Endothelial cell of umbilical vein (primary cell): ENCODE results near the gene ZBTB21. TPM values are rescaled to one million over a fixed set of nuclear protein-coding genes. Genes with fewer than 3 reads are reported as not detected.

ENCODE experiments used
- BruUV-seq: library from RNA; stranded (reverse); fragments of 400-500 nt; replicated peaks from 2 replicates; lab custom pipeline; 2021; lab: Mats Ljungman, UMichigan
- CTCF ChIA-PET: fragments of 300-600, 350-600 bp; sonication (Branson Sonifier 250); formaldehyde crosslinking; loops from one replicate; lab custom pipeline; 2021; ENCODE audit warnings: antibody characterized with exemption, inconsistent platforms; lab: Charles Lee
- POLR2A ChIA-PET: fragments of 300-600, 350-600 bp; sonication (Branson Sonifier 250); formaldehyde crosslinking; loops from one replicate; lab custom pipeline; 2021; ENCODE audit warnings: antibody characterized with exemption, inconsistent platforms; lab: Charles Lee
- DNase-seq: peaks from one replicate; pipeline ENCODE4 v3.0.0-alpha.2; 2011; ENCODE audit warnings: low read depth, low spot score
- FAIRE-seq: peaks from 2 replicates; lab custom pipeline; 2011; peaks lifted over from hg19 to GRCh38; lab: Jason Lieb, UNC
- H2AFZ ChIP-seq: 2 replicates; pipeline ENCODE4 v1.6.0; 2012; ENCODE audit warnings: low read depth, low read length, control low read depth, inconsistent platforms
- H3K27ac ChIP-seq: 2 replicates; pipeline ENCODE4 v1.5.1; 2011; ENCODE audit warnings: low read depth, mild to moderate bottlenecking, control low read depth, low read length, moderate library complexity; ENCODE audit not compliant: insufficient read depth
- H3K27me3 ChIP-seq, 2 experiments: 2 replicates each; pipeline versions ENCODE4 v1.6.0 to v1.6.1; 2011; ENCODE audit warnings: low read length in 2 of 2, mixed read lengths in 1 of 2; ENCODE audit not compliant: control insufficient read depth in 2 of 2, insufficient read depth in 2 of 2
- H3K36me3 ChIP-seq, 2 experiments: 2 replicates in 1 of 2; 3 replicates in 1 of 2; pipeline ENCODE4 v1.5.1; 2011; ENCODE audit warnings: low read length in 2 of 2, mild to moderate bottlenecking in 1 of 2, moderate library complexity in 1 of 2; ENCODE audit not compliant: control insufficient read depth in 2 of 2, insufficient read depth in 2 of 2; ENCODE audit errors: extremely low read depth in 1 of 2
- H3K4me1 ChIP-seq: 3 replicates; pipeline ENCODE4 v1.5.1; 2011; ENCODE audit warnings: mild to moderate bottlenecking, low read length; ENCODE audit not compliant: control insufficient read depth, insufficient read depth; ENCODE audit errors: extremely low read depth
- H3K4me2 ChIP-seq: 2 replicates; pipeline ENCODE4 v1.6.1; 2011; ENCODE audit warnings: low read length, control low read depth, mixed read lengths; ENCODE audit not compliant: insufficient read depth
- H3K4me3 ChIP-seq, 3 experiments: fragments of 200-600 bp in 1 of 3; sonication (generic), shearing (Covaris generic) in 1 of 3; replicated peaks in 1 of 3; 2 replicates each; pipeline ENCODE4 v1.5.1; 2011 to 2016; ENCODE audit warnings: control low read depth in 3 of 3, low read length in 3 of 3, mild to moderate bottlenecking in 2 of 3, inconsistent platforms in 1 of 3, low read depth in 1 of 3, moderate library complexity in 1 of 3; ENCODE audit not compliant: insufficient read depth in 1 of 3
- H3K79me2 ChIP-seq: 2 replicates; pipeline ENCODE4 v1.6.0; 2012; ENCODE audit warnings: low read length, inconsistent platforms; ENCODE audit not compliant: control insufficient read depth, insufficient read depth
- H3K9ac ChIP-seq: replicated peaks from 2 replicates; pipeline ENCODE3; 2011; ENCODE audit warnings: low read length, control low read depth; ENCODE audit not compliant: insufficient read depth; ENCODE audit errors: extremely low read depth
- H3K9me1 ChIP-seq: replicated peaks from 3 replicates; pipeline ENCODE4 v1.6.0; 2011; ENCODE audit warnings: mild to moderate bottlenecking, low read length; ENCODE audit not compliant: control insufficient read depth, insufficient read depth; ENCODE audit errors: extremely low read depth
- H3K9me3 ChIP-seq: replicated peaks from 2 replicates; pipeline ENCODE4 v1.5.1; 2012; ENCODE audit warnings: low read length, inconsistent platforms; ENCODE audit not compliant: control insufficient read depth, insufficient read depth
- H4K20me1 ChIP-seq: replicated peaks from 2 replicates; pipeline ENCODE3; 2011; ENCODE audit warnings: mild to moderate bottlenecking, low read length; ENCODE audit not compliant: control insufficient read depth, insufficient read depth; ENCODE audit errors: extremely low read depth
- CTCF ChIP-seq, 2 donors: IDR thresholded peaks; 1 replicate in 1 of 2; 2 replicates in 1 of 2; pipeline ENCODE4 v1.5.1; 2011; ENCODE audit warnings: low read length in 2 of 2, mild to moderate bottlenecking in 2 of 2, moderate library complexity in 2 of 2, control low read depth in 1 of 2, inconsistent platforms in 1 of 2, low read depth in 1 of 2; ENCODE audit not compliant: insufficient read depth in 1 of 2; ENCODE audit errors: extremely low read depth in 1 of 2
- EZH2 ChIP-seq: IDR thresholded peaks from 2 replicates; pipeline ENCODE4 v1.6.1; 2012; ENCODE audit warnings: borderline replicate concordance, low read depth, mild to moderate bottlenecking, moderate library complexity, low read length, inconsistent platforms; ENCODE audit not compliant: severe bottlenecking
- FOS ChIP-seq: IDR thresholded peaks from 2 replicates; pipeline ENCODE4 v1.6.1; 2011; ENCODE audit warnings: mild to moderate bottlenecking, low read length, moderate library complexity, borderline replicate concordance; ENCODE audit not compliant: insufficient read depth
- GATA2 ChIP-seq: IDR thresholded peaks from 2 replicates; pipeline ENCODE4 v1.7.0; 2011; ENCODE audit warnings: low read depth, mild to moderate bottlenecking, moderate library complexity, mixed read lengths, low read length; ENCODE audit not compliant: insufficient read length, insufficient read depth
- JUN ChIP-seq: IDR thresholded peaks from 2 replicates; pipeline ENCODE4 v1.6.1; 2011; ENCODE audit warnings: borderline replicate concordance, low read depth; ENCODE audit not compliant: insufficient read length, insufficient read depth
- MAX ChIP-seq: IDR thresholded peaks from 2 replicates; pipeline ENCODE4 v1.6.1; 2011; ENCODE audit not compliant: insufficient read depth, insufficient read length
- MYC ChIP-seq: IDR thresholded peaks from one replicate; pipeline ENCODE4 v1.6.1; 2011; ENCODE audit warnings: mild to moderate bottlenecking, low read depth, low read length
- POLR2A ChIP-seq: IDR thresholded peaks from 2 replicates; pipeline ENCODE4 v1.6.1; 2012; ENCODE audit warnings: low read depth, mild to moderate bottlenecking, control low read depth, low read length
- POLR2AphosphoS5 ChIP-seq: IDR thresholded peaks from 2 replicates; pipeline ENCODE4 v1.6.1; 2012; ENCODE audit warnings: low read depth, mild to moderate bottlenecking, control low read depth, low read length, moderate library complexity; ENCODE audit not compliant: insufficient read depth
- dilution Hi-C: fragments of 300-500 bp; cut with MboI; formaldehyde crosslinking; loops from one replicate; pipeline ENCODE4 v1.15.0; 2019; ENCODE audit warnings: low sequenced_read_pairs; ENCODE audit not compliant: extremely low pct_ligation_motif_present
- intact Hi-C: fragments of 100-400 bp; cut with micrococcal nuclease; formaldehyde crosslinking; loops from one replicate; pipeline ENCODE4 v1.10.0; 2022
- polyA plus RNA-seq, 4 experiments: library from polyadenylated mRNA; depleted of rRNA in 3 of 4; stranded (reverse) in 3 of 4; unstranded in 1 of 4; fragments of >200 nt; gene quantifications; 2 replicates each; pipeline versions ENCODE4 v1.2.1 to v1.2.3, GENCODE V29; 2011 to 2012; ENCODE audit warnings: missing spikeins in 1 of 4
- total RNA-seq: library from RNA; stranded (reverse); gene quantifications from 2 replicates; pipeline ENCODE4 v1.2.3, GENCODE V29; 2021

Gene ZBTB21
- total and polyA plus RNA-seq, 2 donors (not counting 3 experiments of a cell fraction or from before 2014, with no cell fraction given) = 2.8 to 12.4 TPM

DNA sequence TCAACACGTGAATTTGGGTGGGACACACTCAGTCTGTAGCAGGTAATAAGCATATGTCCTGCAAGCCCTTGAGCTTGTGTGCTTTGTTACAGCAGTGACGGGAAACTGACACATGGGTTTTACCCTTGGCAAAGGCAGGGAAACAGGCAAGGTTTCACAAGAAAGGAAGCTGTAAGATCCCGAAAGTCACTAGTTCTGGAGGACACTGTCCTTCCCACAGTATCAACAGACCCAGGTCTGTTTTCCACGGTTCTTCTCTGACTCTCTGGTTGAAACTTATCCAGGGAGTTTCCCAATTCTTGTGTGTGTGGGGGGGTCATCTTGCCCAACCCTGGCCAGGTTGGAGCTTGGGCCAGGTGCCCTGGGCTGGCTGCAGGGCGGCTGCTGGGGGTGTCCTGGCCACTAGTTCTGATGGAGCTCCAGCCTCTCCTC lies 29.3 kb upstream of the ZBTB21 start:
- no peaks in the 10 kb centered on the region for H4K20me1 ChIP-seq
- no TSS peak for BruUV-seq
- ChIA-PET POLR2A (no interaction called here), CTCF (interaction anchor here (0.7 to 1.7 kb wide), 3 partner anchors 78 to 270 kb away, joined by 3 to 5 read pairs (median 4); no protein-coding TSS in a partner anchor)
- H3K4me1 ChIP-seq = peaks cover 5% of the 10 kb centered on the region
- TF ChIP-seq POLR2A (no peak), MYC (no peak), GATA2 (no peak), EZH2 (no peak), FOS (no peak), MAX (no peak), CTCF (IDR thresholded peaks at IDR 0.05; ENCODE audit: extremely low read depth in 1 of 2, insufficient read depth in 1 of 2, low read depth in 1 of 2, low read length in 2 of 2) (no peak), POLR2AphosphoS5 (no peak), JUN (no peak)
- no peaks in the 10 kb centered on the region for H3K9me3 ChIP-seq
- no peak overlapping the region for H3K4me2 ChIP-seq
- intact Hi-C loops = no loop called here
- dilution Hi-C loops = no loop called here
- H3K27me3 ChIP-seq = peaks cover 0 to under 1% of the 10 kb centered on the region in 2 experiments
- no peak overlapping the region for H3K27ac ChIP-seq
- no peaks in the 10 kb centered on the region for H3K36me3 ChIP-seq
- FAIRE-seq (no peak), DNase-seq (no peak)
- no peak overlapping the region for H2AFZ ChIP-seq
- H3K9ac ChIP-seq = no peak overlapping the region
- H3K79me2 ChIP-seq = no peaks in the 10 kb centered on the region
- no peak overlapping the region for H3K4me3 ChIP-seq
- H3K9me1 ChIP-seq = no peaks in the 10 kb centered on the region
